Stomach (tissue), 4 donors: ENCODE data around the gene MED13L.

Source experiments
- EP300 ChIP-seq: sonication (generic); formaldehyde crosslinking; IDR thresholded peaks from one replicate; pipeline ENCODE4 v1.6.1; 2017; ENCODE audit warnings: antibody characterized with exemption
- POLR2A ChIP-seq, 4 donors: fragments of 450-650 bp; IDR thresholded peaks; one replicate each; pipeline ENCODE4 v1.6.1; 2016; ENCODE audit warnings: antibody characterized with exemption in 4 of 4, control low read depth in 2 of 4, mild to moderate bottlenecking in 1 of 4, moderate library complexity in 1 of 4
- POLR2AphosphoS5 ChIP-seq, 3 donors: sonication (generic); formaldehyde crosslinking; IDR thresholded peaks; one replicate each; pipeline ENCODE4 v1.6.1; 2016; ENCODE audit warnings: antibody characterized with exemption in 3 of 3
- TF ChIP-seq, protein P1 (sequence below), 7 experiments: fragments of 450-650 bp in 4 of 7; fragments of 200-600 bp in 3 of 7; sonication (generic) in 3 of 7; IDR thresholded peaks; one replicate each; pipeline ENCODE4 v1.5.1; 2016 to 2019; ENCODE audit warnings: antibody characterized with exemption in 7 of 7, control low read depth in 2 of 7, mild to moderate bottlenecking in 1 of 7

DNA sequence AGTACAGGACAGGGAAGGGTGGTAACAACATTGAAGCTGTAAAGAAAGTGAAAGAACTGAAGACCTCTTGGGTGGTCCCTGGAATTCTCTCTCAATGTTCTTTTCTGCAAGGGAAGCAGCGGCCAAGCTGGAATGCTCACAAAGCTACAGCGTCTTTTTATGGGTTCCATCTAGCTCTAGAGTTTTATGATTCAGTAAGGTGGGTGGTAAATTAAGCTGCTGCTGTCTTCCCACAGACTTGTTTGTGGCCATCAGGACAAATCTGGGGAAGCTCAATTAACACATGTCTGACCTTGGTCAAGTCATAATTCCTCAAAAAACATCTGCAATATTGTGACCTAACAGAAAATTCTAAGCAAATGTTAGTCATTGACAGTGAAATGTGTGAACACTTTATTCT, 139.1 kb downstream of the MED13L start:
- TF ChIP-seq EP300 (no peak), POLR2AphosphoS5 (IDR thresholded peaks at IDR 0.05) (no peak), POLR2A (IDR thresholded peaks at IDR 0.05) (no peak)
- TF ChIP-seq, protein P1, sequence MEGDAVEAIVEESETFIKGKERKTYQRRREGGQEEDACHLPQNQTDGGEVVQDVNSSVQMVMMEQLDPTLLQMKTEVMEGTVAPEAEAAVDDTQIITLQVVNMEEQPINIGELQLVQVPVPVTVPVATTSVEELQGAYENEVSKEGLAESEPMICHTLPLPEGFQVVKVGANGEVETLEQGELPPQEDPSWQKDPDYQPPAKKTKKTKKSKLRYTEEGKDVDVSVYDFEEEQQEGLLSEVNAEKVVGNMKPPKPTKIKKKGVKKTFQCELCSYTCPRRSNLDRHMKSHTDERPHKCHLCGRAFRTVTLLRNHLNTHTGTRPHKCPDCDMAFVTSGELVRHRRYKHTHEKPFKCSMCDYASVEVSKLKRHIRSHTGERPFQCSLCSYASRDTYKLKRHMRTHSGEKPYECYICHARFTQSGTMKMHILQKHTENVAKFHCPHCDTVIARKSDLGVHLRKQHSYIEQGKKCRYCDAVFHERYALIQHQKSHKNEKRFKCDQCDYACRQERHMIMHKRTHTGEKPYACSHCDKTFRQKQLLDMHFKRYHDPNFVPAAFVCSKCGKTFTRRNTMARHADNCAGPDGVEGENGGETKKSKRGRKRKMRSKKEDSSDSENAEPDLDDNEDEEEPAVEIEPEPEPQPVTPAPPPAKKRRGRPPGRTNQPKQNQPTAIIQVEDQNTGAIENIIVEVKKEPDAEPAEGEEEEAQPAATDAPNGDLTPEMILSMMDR (IDR thresholded peaks at IDR 0.05) = no peak
